Right atrium auricular region (tissue), 2 donors: ENCODE results near the gene MBD3L3. TPM values are rescaled to one million over a fixed set of nuclear protein-coding genes. Genes with fewer than 3 reads are reported as not detected.

Source experiments
- DNase-seq: peaks from one replicate; pipeline ENCODE4 v3.0.0-alpha.2; 2019; ENCODE audit warnings: low spot score
- H3K27ac ChIP-seq, 2 donors: fragments of 200-600 bp; sonication (generic); 1 replicate in 1 of 2; 2 replicates in 1 of 2; pipeline ENCODE4 v1.5.1; 2016 to 2019
- H3K27me3 ChIP-seq, 2 donors: fragments of 200-600 bp; sonication (generic); one replicate each; pipeline versions ENCODE4 v1.5.1 to v1.6.0; 2017 to 2019
- H3K36me3 ChIP-seq: fragments of 200-600 bp; sonication (generic); one replicate; pipeline ENCODE4 v1.5.1; 2016
- H3K4me1 ChIP-seq, 2 donors: fragments of 200-600 bp; sonication (generic); one replicate each; pipeline versions ENCODE4 v1.5.1 to v1.6.0; 2017 to 2019
- H3K4me3 ChIP-seq, 2 donors: fragments of 200-600 bp; sonication (generic); 1 replicate in 1 of 2; 2 replicates in 1 of 2; pipeline ENCODE4 v1.5.1; 2017 to 2019; ENCODE audit warnings: mild to moderate bottlenecking in 1 of 2, moderate library complexity in 1 of 2
- H3K9me3 ChIP-seq, 2 donors: fragments of 200-600 bp; sonication (generic); one replicate each; pipeline ENCODE4 v1.5.1; 2019
- CTCF ChIP-seq, 2 donors: fragments of 200-600 bp; sonication (generic); IDR thresholded peaks; one replicate each; pipeline ENCODE4 v1.5.1; 2019; ENCODE audit warnings: antibody characterized with exemption in 2 of 2
- total RNA-seq, 2 donors: library from RNA; depleted of rRNA; stranded (reverse); fragments of >200 nt; gene quantifications; one replicate each; pipeline ENCODE4 v1.1.0, GENCODE V29; 2016

Gene MBD3L3
- total RNA-seq, 2 donors from 2014 or later, result not detected

GRCh38 chr19:7010722-7011593 lies 47.5 kb downstream of the MBD3L3 start:
- H3K9me3 ChIP-seq, result no peaks in the 10 kb centered on the region
- peak; percentile 38 for DNase-seq
- H3K4me3 ChIP-seq, result no peak overlapping the region
- no peaks in the 10 kb centered on the region for H3K4me1 ChIP-seq
- no peak for TF ChIP-seq CTCF (IDR thresholded peaks at IDR 0.05)
- no peaks in the 10 kb centered on the region for H3K36me3 ChIP-seq
- no peak overlapping the region for H3K27ac ChIP-seq
- no peaks in the 10 kb centered on the region for H3K27me3 ChIP-seq

- H3K4me3 ChIP-seq, result no peak overlapping the region
- TF ChIP-seq CTCF (IDR thresholded peaks at IDR 0.05), result no peak
These were observed 50.6 kb downstream of the MBD3L3 start for GRCh38 chr19:7007859-7008258.

More at GRCh38 chr19:7007859-7008258, 50.6 kb downstream of the MBD3L3 start:
- no peak overlapping the region for H3K27ac ChIP-seq
- H3K4me1 ChIP-seq, result no peaks in the 10 kb centered on the region
- DNase-seq, result no peak
- H3K27me3 ChIP-seq, result no peaks in the 10 kb centered on the region
- no peaks in the 10 kb centered on the region for H3K9me3 ChIP-seq
- H3K36me3 ChIP-seq, result no peaks in the 10 kb centered on the region

Other genes starting within 250 kb of the MBD3L3 start
- gene ADGRE1, start 171.1 kb downstream of the MBD3L3 start, total RNA-seq, result not detected
- gene MBD3L2B, start 37.2 kb downstream of the MBD3L3 start, total RNA-seq, result not detected
- gene MBD3L5, start 28.1 kb downstream of the MBD3L3 start, total RNA-seq, result not detected
- gene MBD3L4, start 18.5 kb downstream of the MBD3L3 start, total RNA-seq, result not detected
- gene MBD3L2, start 9.4 kb downstream of the MBD3L3 start, total RNA-seq, result not detected
- gene ZNF557, start 11.0 kb upstream of the MBD3L3 start, total RNA-seq, result 1 to 10 TPM; 3.1 to 5.1 TPM
- 100 to 1,000 TPM in 1 of 2 donors, 10 to 100 TPM in 1; 50.8 to 118 TPM for gene INSR, start 235.7 kb upstream of the MBD3L3 start, total RNA-seq